GM12878 (cell line): Measurements from ENCODE around the gene MAP2K1. TPM values are rescaled to one million over a fixed set of nuclear protein-coding genes. Genes with fewer than 3 reads are reported as not detected.

Source experiments
- ATAC-seq: fragments of 200-7000 bp; cut with Tn5 transposase; 3 replicates; pipeline ENCODE4 v1.9.1; 2020; ENCODE audit warnings: mild to moderate bottlenecking, moderate library complexity
- BruUV-seq: library from RNA; stranded (reverse); fragments of 400-500 nt; replicated peaks from 2 replicates; lab custom pipeline; 2021; lab: Mats Ljungman, UMichigan
- CTCF ChIA-PET: fragments of 300-600 bp; sonication (Branson Sonifier 250); formaldehyde crosslinking; extraction: SDS; loops from one replicate; lab custom pipeline; 2021; ENCODE audit warnings: inconsistent platforms; lab: Yijun Ruan, JAX
- POLR2A ChIA-PET: fragments of 350-600 bp; formaldehyde crosslinking; extraction: SDS; loops from one replicate; lab custom pipeline; 2021; ENCODE audit warnings: inconsistent platforms; lab: Charles Lee
- RAD21 ChIA-PET: fragments of 300-600 bp; sonication (Branson Sonifier 250); formaldehyde crosslinking; loops from one replicate; lab custom pipeline; 2023; ENCODE audit warnings: antibody characterized with exemption; ENCODE audit not compliant: unreplicated experiment; lab: Charles Lee
- SMC1A ChIA-PET: fragments of 300-600 bp; sonication (Branson Sonifier 250); formaldehyde crosslinking; loops from one replicate; lab custom pipeline; 2023; ENCODE audit not compliant: unreplicated experiment, uncharacterized antibody; lab: Charles Lee
- DNase-seq: peaks from one replicate; pipeline ENCODE4 v3.0.0-alpha.2; 2011; ENCODE audit warnings: low read depth, low spot score
- FAIRE-seq: peaks from 3 replicates; lab custom pipeline; 2011; peaks lifted over from hg19 to GRCh38; lab: Jason Lieb, UNC
- H2AFZ ChIP-seq: 2 replicates; pipeline ENCODE4 v1.6.0; 2011; ENCODE audit warnings: low read depth, low read length, control low read depth; ENCODE audit not compliant: control insufficient read depth
- H3K27ac ChIP-seq: 2 replicates; pipeline ENCODE4 v1.5.1; 2011; ENCODE audit warnings: control low read depth; ENCODE audit not compliant: control insufficient read depth, insufficient read depth
- H3K27me3 ChIP-seq, 2 experiments: replicated peaks in 1 of 2; 2 replicates each; pipeline versions ENCODE4 v1.6.0 to v1.6.1; 2011; ENCODE audit warnings: low read length in 1 of 2; ENCODE audit not compliant: control insufficient read depth in 2 of 2, insufficient read depth in 2 of 2
- H3K36me3 ChIP-seq, 2 experiments: 2 replicates each; pipeline ENCODE4 v1.5.1; 2011; ENCODE audit warnings: low read length in 1 of 2; ENCODE audit not compliant: control insufficient read depth in 2 of 2, insufficient read depth in 2 of 2
- H3K4me1 ChIP-seq: 2 replicates; pipeline ENCODE4 v1.6.1; 2011; ENCODE audit warnings: mild to moderate bottlenecking, low read length, moderate library complexity, mixed read lengths; ENCODE audit not compliant: control insufficient read depth, insufficient read depth
- H3K4me2 ChIP-seq: 2 replicates; pipeline ENCODE4 v1.6.0; 2011; ENCODE audit warnings: control low read depth; ENCODE audit not compliant: control insufficient read depth, insufficient read depth
- H3K4me3 ChIP-seq: fragments of 200-600 bp; sonication (generic); 2 replicates; pipeline ENCODE4 v1.5.1; 2016
- H3K79me2 ChIP-seq: 2 replicates; pipeline ENCODE4 v1.6.0; 2011; ENCODE audit warnings: low read length; ENCODE audit not compliant: control insufficient read depth, insufficient read depth
- H3K9ac ChIP-seq: 2 replicates; pipeline ENCODE4 v1.8.0; 2011; ENCODE audit warnings: low read length, control low read depth, mixed read lengths; ENCODE audit not compliant: control insufficient read depth, insufficient read depth
- H3K9me3 ChIP-seq: replicated peaks from 3 replicates; pipeline ENCODE4 v1.5.1; 2011; ENCODE audit warnings: mild to moderate bottlenecking, low read length; ENCODE audit not compliant: control insufficient read depth, insufficient read depth
- H4K20me1 ChIP-seq: 2 replicates; pipeline ENCODE4 v1.6.0; 2011; ENCODE audit not compliant: control insufficient read depth, insufficient read depth
- BMI1 ChIP-seq: fragments of 450-650 bp; IDR thresholded peaks from 2 replicates; pipeline ENCODE4 v1.6.1; 2016; ENCODE audit warnings: mild to moderate bottlenecking, moderate library complexity, borderline replicate concordance
- CBX3 ChIP-seq: fragments of 200-600 bp; sonication (generic); IDR thresholded peaks from 2 replicates; pipeline ENCODE4 v1.6.1; 2016; ENCODE audit warnings: low read depth, borderline replicate concordance
- CHD2 ChIP-seq: IDR thresholded peaks from 2 replicates; pipeline ENCODE4 v1.6.1; 2011; ENCODE audit warnings: low read depth, low read length, improper control_type of control experiment, borderline replicate concordance
- HDGF ChIP-seq: fragments of 450-650 bp; IDR thresholded peaks from 2 replicates; pipeline ENCODE4 v1.6.1; 2016; ENCODE audit warnings: antibody characterized with exemption
- IKZF2 ChIP-seq, 2 experiments: fragments of 450-650 bp; IDR thresholded peaks; 2 replicates each; pipeline ENCODE4 v1.6.1; 2017; ENCODE audit warnings: mild to moderate bottlenecking in 2 of 2, moderate library complexity in 2 of 2
- KLF5 ChIP-seq: fragments of 450-650 bp; IDR thresholded peaks from 2 replicates; pipeline ENCODE4 v1.6.1; 2014; ENCODE audit warnings: mild to moderate bottlenecking; ENCODE audit not compliant: partially characterized antibody
- MAX ChIP-seq: IDR thresholded peaks from 2 replicates; pipeline ENCODE4 v1.6.1; 2012; ENCODE audit warnings: low read depth, low read length, improper control_type of control experiment
- NRF1 ChIP-seq: conservative IDR thresholded peaks from 2 replicates; pipeline ENCODE4 v1.6.1; 2011; ENCODE audit warnings: mild to moderate bottlenecking, low read depth, low read length, improper control_type of control experiment
- POLR2A ChIP-seq: IDR thresholded peaks from 2 replicates; pipeline ENCODE4 v1.6.1; 2011; ENCODE audit warnings: low read depth, mild to moderate bottlenecking, low read length
- SMARCA5 ChIP-seq: fragments of 450-650 bp; IDR thresholded peaks from 2 replicates; pipeline ENCODE4 v1.6.1; 2017; ENCODE audit warnings: mild to moderate bottlenecking
- TBL1XR1 ChIP-seq: IDR thresholded peaks from 2 replicates; pipeline ENCODE4 v1.6.1; 2012; ENCODE audit warnings: low read depth, low read length, improper control_type of control experiment
- YBX1 ChIP-seq: fragments of 450-650 bp; IDR thresholded peaks from 2 replicates; pipeline ENCODE4 v1.6.1; 2016; ENCODE audit warnings: antibody characterized with exemption
- WGBS: methylation state at CpG from one replicate; pipeline ENCODE4 v1.1.6; 2016; ENCODE audit warnings: low lambda C conversion rate; ENCODE audit not compliant: insufficient replicate concordance, insufficient coverage; ENCODE audit errors: missing lambda C conversion rate; 5-methylcytosine and 5-hydroxymethylcytosine counted together
- in situ Hi-C: fragments of 300-500 bp; cut with MboI; formaldehyde crosslinking; loops from 9 replicates; pipeline ENCODE4 v1.14.3; 2018; ENCODE audit warnings: mixed read lengths
- intact Hi-C: fragments of 100-400 bp; cut with micrococcal nuclease; formaldehyde crosslinking; loops from one replicate; pipeline ENCODE4 v1.14.2; 2022; ENCODE audit not compliant: unreplicated experiment
- microRNA-seq: library from miRNA; unstranded; fragments of <30 nt; microRNA quantifications from one replicate; pipeline ENCODE4, GENCODE V29; 2018
- polyA plus RNA-seq, 11 experiments: library from polyadenylated mRNA; depleted of rRNA in 4 of 11; unstranded in 6 of 11; stranded (reverse) in 5 of 11; fragments of >200 nt; fragmentation: Nextera tagmentation in 4 of 11; fragmentation: Illumina TruSeq in 1 of 11; extraction: Ambion mirVana in 4 of 11; extraction: Trizol in 1 of 11; gene quantifications; 1 replicate in 1 of 11; 2 replicates in 10 of 11; pipeline versions ENCODE4 v1.2.1 to v1.2.3, GENCODE V29; 2011 to 2016; ENCODE audit warnings: inconsistent platforms in 2 of 11, missing spikeins in 2 of 11, low read depth in 1 of 11
- small RNA-seq: library from RNA; depleted of rRNA; stranded (forward); fragments of <200 nt; gene quantifications from one replicate; pipeline ENCODE3, GENCODE V24; 2014
- total RNA-seq, 4 experiments: library from RNA; depleted of rRNA in 3 of 4; stranded (reverse); fragments of >200 nt in 3 of 4; fragmentation: Illumina TruSeq in 1 of 4; extraction: Trizol in 1 of 4; gene quantifications; 2 replicates each; pipeline versions ENCODE4 v1.2.1 to v1.2.3, GENCODE V29; 2013 to 2021

Gene MAP2K1
- total and polyA plus RNA-seq, 10 of the 15 experiments (the other 5 are each of a cell fraction or from before 2014, with no cell fraction given): 11.2 to 112 (median 56.6) TPM

DNA sequence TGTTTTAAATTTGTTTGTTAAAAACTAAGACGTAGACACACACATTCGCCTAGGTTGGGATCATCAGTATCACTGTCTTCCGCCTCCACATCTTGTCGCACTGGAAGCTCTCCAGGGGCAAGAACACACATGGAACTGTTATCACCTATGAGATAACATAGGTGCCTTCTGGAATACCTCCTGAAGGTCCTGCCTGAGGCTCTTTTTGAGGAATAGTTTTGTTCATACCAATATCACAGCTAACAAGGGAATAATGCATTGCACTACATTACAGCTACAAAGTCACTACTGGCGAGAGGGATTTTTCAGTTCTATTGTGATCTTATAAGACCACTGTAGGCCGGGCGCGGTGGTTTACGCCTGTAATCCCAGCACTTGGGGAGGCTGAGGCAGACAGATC lies 148.3 kb downstream of the MAP2K1 start:
- Histone ChIP-seq H3K9me3 (no peaks in the 10 kb centered on the region), H3K27me3 (no peaks in the 10 kb centered on the region), H3K4me2 (no peak overlapping the region), H3K9ac (no peak overlapping the region)
- ChIA-PET POLR2A (interaction anchor here (1.3 kb wide), 1 partner anchor 31 kb away, joined by 5 read pairs; the partner anchor contains the start of gene RPL4), SMC1A (interaction anchor here (0.6 kb wide), 1 partner anchor 1278 kb away, joined by 3 read pairs; no protein-coding TSS in a partner anchor)
- no TSS peak for BruUV-seq
- 94% methylated on average over 9 of the region's 9 CpGs for WGBS
- TF ChIP-seq CHD2 (no peak), IKZF2 (IDR thresholded peaks at IDR 0.05) (no peak), HDGF (no peak), YBX1 (no peak), KLF5 (no peak), NRF1 (no peak), MAX (no peak), TBL1XR1 (no peak), POLR2A (no peak), SMARCA5 (no peak), CBX3 (no peak), BMI1 (no peak)
- TF ChIP-seq, all 136 proteins: peak for 0
- ChIA-PET CTCF (interaction anchor here (1.2 kb wide), 1 partner anchor 316 kb away, joined by 4 read pairs; no protein-coding TSS in a partner anchor), RAD21 (no interaction called here)
- DNase-seq (no peak), FAIRE-seq (no peak), ATAC-seq (no peak)
- Histone ChIP-seq H4K20me1 (no peaks in the 10 kb centered on the region), H3K4me3 (no peak overlapping the region), H3K4me1 (no peaks in the 10 kb centered on the region), H3K36me3 (peaks cover 0 to 9% of the 10 kb centered on the region in 2 experiments; a peak in 3 of 4 replicates), H3K27ac (no peak overlapping the region), H3K79me2 (no peaks in the 10 kb centered on the region), H2AFZ (no peak overlapping the region)
- in situ Hi-C loops (no loop called here), intact Hi-C loops (no loop called here)

Small RNA genes within 50 kb of the gene (microRNA-seq; reads per million reads assigned to microRNA genes)
- gene MIR4512: 1.3 reads per million

Small RNA genes within 50 kb of the gene (small RNA-seq; reads per million reads assigned to genes)
- gene ATP5MFP6: not detected
- gene MIR4512: 0.82 reads per million, percentile 25 among the genes with 10 or more reads in this experiment
- not detected for gene RF00019
- gene RF01159: not detected
- 16.0 reads per million, percentile 97 among the genes with 10 or more reads in this experiment for gene SCARNA14
- not detected for gene SNORD16
- not detected for gene SNORD18A
- gene SNORD18B: not detected
- not detected for gene SNORD18C

Other genes starting within 250 kb of the MAP2K1 start
- gene MEGF11, start 133.2 kb upstream of the MAP2K1 start, total RNA-seq (2014; rRNA removed): 0.76 and 1.3 TPM in 2 replicates
- gene MEGF11, start 133.2 kb upstream of the MAP2K1 start, total RNA-seq (2014; rRNA removed; fragmentation: Illumina TruSeq; extraction: Trizol): 0.18 and 0.49 TPM in 2 replicates
- gene MEGF11, start 133.2 kb upstream of the MAP2K1 start, total RNA-seq (2021): 0.33 and 0.64 TPM in 2 replicates
- 1.3 and 1.7 TPM in 2 replicates for gene MEGF11, start 133.2 kb upstream of the MAP2K1 start, polyA plus RNA-seq (2011; rRNA removed)
- gene MEGF11, start 133.2 kb upstream of the MAP2K1 start, polyA plus RNA-seq (2014; fragmentation: Illumina TruSeq; extraction: Trizol): 0.27 and 0.37 TPM in 2 replicates
- gene MEGF11, start 133.2 kb upstream of the MAP2K1 start, polyA plus RNA-seq (2014; fragmentation: Nextera tagmentation; extraction: Ambion mirVana): under 1 TPM; 0.03 to 0.84 TPM
- gene MEGF11, start 133.2 kb upstream of the MAP2K1 start, polyA plus RNA-seq (2014; rRNA removed): 0.22 and 0.46 TPM in 2 replicates
- gene MEGF11, start 133.2 kb upstream of the MAP2K1 start, polyA plus RNA-seq (2016; fragmentation: Nextera tagmentation; extraction: Ambion mirVana): under 1 TPM; 0.49 to 0.78 TPM
- 23.2 and 27.2 TPM in 2 replicates for gene DIS3L, start 93.3 kb upstream of the MAP2K1 start, total RNA-seq (2014; rRNA removed)
- gene DIS3L, start 93.3 kb upstream of the MAP2K1 start, total RNA-seq (2014; rRNA removed; fragmentation: Illumina TruSeq; extraction: Trizol): 31.0 and 31.9 TPM in 2 replicates
- 22.8 and 24.0 TPM in 2 replicates for gene DIS3L, start 93.3 kb upstream of the MAP2K1 start, total RNA-seq (2021)
- gene DIS3L, start 93.3 kb upstream of the MAP2K1 start, polyA plus RNA-seq (2011; rRNA removed): 27.8 and 41.2 TPM in 2 replicates
- 28.0 and 31.3 TPM in 2 replicates for gene DIS3L, start 93.3 kb upstream of the MAP2K1 start, polyA plus RNA-seq (2014; fragmentation: Illumina TruSeq; extraction: Trizol)
- 10 to 100 TPM in 1 of 2 experiments, 1 to 10 TPM in 1; 7.6 to 12.8 TPM for gene DIS3L, start 93.3 kb upstream of the MAP2K1 start, polyA plus RNA-seq (2014; fragmentation: Nextera tagmentation; extraction: Ambion mirVana)
- gene DIS3L, start 93.3 kb upstream of the MAP2K1 start, polyA plus RNA-seq (2014; rRNA removed): 22.2 and 24.0 TPM in 2 replicates
- gene DIS3L, start 93.3 kb upstream of the MAP2K1 start, polyA plus RNA-seq (2016; fragmentation: Nextera tagmentation; extraction: Ambion mirVana): 10 to 100 TPM; 31.6 to 33.7 TPM
- 26.7 and 29.3 TPM in 2 replicates for gene TIPIN, start 30.2 kb upstream of the MAP2K1 start, total RNA-seq (2014; rRNA removed)
- gene TIPIN, start 30.2 kb upstream of the MAP2K1 start, total RNA-seq (2014; rRNA removed; fragmentation: Illumina TruSeq; extraction: Trizol): 37.7 and 41.1 TPM in 2 replicates
- gene TIPIN, start 30.2 kb upstream of the MAP2K1 start, total RNA-seq (2021): 26.2 and 30.3 TPM in 2 replicates
- 21.1 and 32.4 TPM in 2 replicates for gene TIPIN, start 30.2 kb upstream of the MAP2K1 start, polyA plus RNA-seq (2011; rRNA removed)
- gene TIPIN, start 30.2 kb upstream of the MAP2K1 start, polyA plus RNA-seq (2014; fragmentation: Illumina TruSeq; extraction: Trizol): 53.1 and 71.8 TPM in 2 replicates
- 10 to 100 TPM; 52.8 to 59.2 TPM for gene TIPIN, start 30.2 kb upstream of the MAP2K1 start, polyA plus RNA-seq (2014; fragmentation: Nextera tagmentation; extraction: Ambion mirVana)
- gene TIPIN, start 30.2 kb upstream of the MAP2K1 start, polyA plus RNA-seq (2014; rRNA removed): 23.3 and 28.5 TPM in 2 replicates
- gene TIPIN, start 30.2 kb upstream of the MAP2K1 start, polyA plus RNA-seq (2016; fragmentation: Nextera tagmentation; extraction: Ambion mirVana): 10 to 100 TPM; 62.8 to 69.2 TPM
- gene SNAPC5, start 110.8 kb downstream of the MAP2K1 start, total RNA-seq (2014; rRNA removed): 18.0 and 29.3 TPM in 2 replicates
- gene SNAPC5, start 110.8 kb downstream of the MAP2K1 start, total RNA-seq (2014; rRNA removed; fragmentation: Illumina TruSeq; extraction: Trizol): 32.2 and 32.8 TPM in 2 replicates
- gene SNAPC5, start 110.8 kb downstream of the MAP2K1 start, total RNA-seq (2021): 16.7 and 18.2 TPM in 2 replicates
- 14.4 TPM in 2 replicates for gene SNAPC5, start 110.8 kb downstream of the MAP2K1 start, polyA plus RNA-seq (2011; rRNA removed)
- gene SNAPC5, start 110.8 kb downstream of the MAP2K1 start, polyA plus RNA-seq (2014; fragmentation: Illumina TruSeq; extraction: Trizol): 43.7 and 49.2 TPM in 2 replicates
- 10 to 100 TPM; 53.0 to 53.5 TPM for gene SNAPC5, start 110.8 kb downstream of the MAP2K1 start, polyA plus RNA-seq (2014; fragmentation: Nextera tagmentation; extraction: Ambion mirVana)
- gene SNAPC5, start 110.8 kb downstream of the MAP2K1 start, polyA plus RNA-seq (2014; rRNA removed): 18.3 and 26.6 TPM in 2 replicates
- 10 to 100 TPM; 41.6 to 44.4 TPM for gene SNAPC5, start 110.8 kb downstream of the MAP2K1 start, polyA plus RNA-seq (2016; fragmentation: Nextera tagmentation; extraction: Ambion mirVana)
- gene RPL4, start 117.9 kb downstream of the MAP2K1 start, total RNA-seq (2014; rRNA removed): 4,310 and 5,924 TPM in 2 replicates
- gene RPL4, start 117.9 kb downstream of the MAP2K1 start, total RNA-seq (2014; rRNA removed; fragmentation: Illumina TruSeq; extraction: Trizol): 5,024 and 5,340 TPM in 2 replicates
- 4,258 and 4,437 TPM in 2 replicates for gene RPL4, start 117.9 kb downstream of the MAP2K1 start, total RNA-seq (2021)
- gene RPL4, start 117.9 kb downstream of the MAP2K1 start, polyA plus RNA-seq (2011; rRNA removed): 4,164 and 5,095 TPM in 2 replicates
- 8,511 and 8,888 TPM in 2 replicates for gene RPL4, start 117.9 kb downstream of the MAP2K1 start, polyA plus RNA-seq (2014; fragmentation: Illumina TruSeq; extraction: Trizol)
- 1,000 to 10,000 TPM; 3,668 to 5,406 TPM for gene RPL4, start 117.9 kb downstream of the MAP2K1 start, polyA plus RNA-seq (2014; fragmentation: Nextera tagmentation; extraction: Ambion mirVana)
- 6,137 and 6,404 TPM in 2 replicates for gene RPL4, start 117.9 kb downstream of the MAP2K1 start, polyA plus RNA-seq (2014; rRNA removed)
- gene RPL4, start 117.9 kb downstream of the MAP2K1 start, polyA plus RNA-seq (2016; fragmentation: Nextera tagmentation; extraction: Ambion mirVana): 1,000 to 10,000 TPM; 2,004 to 2,043 TPM
- 19.7 and 24.6 TPM in 2 replicates for gene ZWILCH, start 118.4 kb downstream of the MAP2K1 start, total RNA-seq (2014; rRNA removed)
- 30.2 and 31.3 TPM in 2 replicates for gene ZWILCH, start 118.4 kb downstream of the MAP2K1 start, total RNA-seq (2014; rRNA removed; fragmentation: Illumina TruSeq; extraction: Trizol)
- 24.8 and 28.0 TPM in 2 replicates for gene ZWILCH, start 118.4 kb downstream of the MAP2K1 start, total RNA-seq (2021)
- 30.0 and 50.0 TPM in 2 replicates for gene ZWILCH, start 118.4 kb downstream of the MAP2K1 start, polyA plus RNA-seq (2011; rRNA removed)
- gene ZWILCH, start 118.4 kb downstream of the MAP2K1 start, polyA plus RNA-seq (2014; fragmentation: Illumina TruSeq; extraction: Trizol): 33.6 and 38.4 TPM in 2 replicates
- 10 to 100 TPM; 34.4 to 51.6 TPM for gene ZWILCH, start 118.4 kb downstream of the MAP2K1 start, polyA plus RNA-seq (2014; fragmentation: Nextera tagmentation; extraction: Ambion mirVana)
- 13.1 and 15.6 TPM in 2 replicates for gene ZWILCH, start 118.4 kb downstream of the MAP2K1 start, polyA plus RNA-seq (2014; rRNA removed)
- gene ZWILCH, start 118.4 kb downstream of the MAP2K1 start, polyA plus RNA-seq (2016; fragmentation: Nextera tagmentation; extraction: Ambion mirVana): 10 to 100 TPM; 69.3 to 73.9 TPM
- not detected in 2 replicates for gene LCTL, start 179.1 kb downstream of the MAP2K1 start, total RNA-seq (2014; rRNA removed)
- not detected in 2 replicates for gene LCTL, start 179.1 kb downstream of the MAP2K1 start, total RNA-seq (2014; rRNA removed; fragmentation: Illumina TruSeq; extraction: Trizol)
- gene LCTL, start 179.1 kb downstream of the MAP2K1 start, total RNA-seq (2021): not detected in 2 replicates
- 0.07 and 0.13 TPM in 2 replicates for gene LCTL, start 179.1 kb downstream of the MAP2K1 start, polyA plus RNA-seq (2011; rRNA removed)
- not detected in 2 replicates for gene LCTL, start 179.1 kb downstream of the MAP2K1 start, polyA plus RNA-seq (2014; fragmentation: Illumina TruSeq; extraction: Trizol)
- gene LCTL, start 179.1 kb downstream of the MAP2K1 start, polyA plus RNA-seq (2014; fragmentation: Nextera tagmentation; extraction: Ambion mirVana): under 1 TPM; 0.26 to 0.40 TPM
- gene LCTL, start 179.1 kb downstream of the MAP2K1 start, polyA plus RNA-seq (2014; rRNA removed): 0.20 TPM in 1 of 2 replicates, not detected in the other
- under 1 TPM; 0.59 to 0.76 TPM for gene LCTL, start 179.1 kb downstream of the MAP2K1 start, polyA plus RNA-seq (2016; fragmentation: Nextera tagmentation; extraction: Ambion mirVana)